Activated naive CD4-positive, alpha-beta T cell treated with anti-CD3 and anti-CD28 coated beads for 36 hours (primary cell): Measurements from ENCODE around the gene KRTAP3-3. TPM values are rescaled to one million over a fixed set of nuclear protein-coding genes. Genes with fewer than 3 reads are reported as not detected.
"Not testable (repeated sequence)": the region's sequence is repeated elsewhere in the genome, so short reads cannot be mapped to it uniquely, and the experiment has no call there.

Experiments
- CTCF ChIA-PET: fragments of 350-600 bp; sonication (Branson Sonifier 250); formaldehyde crosslinking; loops from one replicate; lab custom pipeline; 2021; ENCODE audit warnings: antibody characterized with exemption; lab: Charles Lee
- DNase-seq: peaks from one replicate; pipeline ENCODE4 v3.0.0-alpha.2; 2020
- H3K27ac Mint-ChIP-seq: one replicate; pipeline ENCODE4 v1.8.0; 2021; ENCODE audit warnings: mild to moderate bottlenecking, mixed read lengths
- H3K27me3 Mint-ChIP-seq: one replicate; pipeline ENCODE4 v1.8.0; 2021; ENCODE audit warnings: low read depth, mixed read lengths
- H3K36me3 Mint-ChIP-seq: one replicate; pipeline ENCODE4 v1.8.0; 2021; ENCODE audit warnings: low read depth, mixed read lengths
- H3K4me1 Mint-ChIP-seq: one replicate; pipeline ENCODE4 v1.8.0; 2021; ENCODE audit warnings: low read depth, mixed read lengths
- H3K4me3 Mint-ChIP-seq: one replicate; pipeline ENCODE4 v1.8.0; 2021; ENCODE audit warnings: mild to moderate bottlenecking, moderate library complexity, mixed read lengths
- H3K9me3 Mint-ChIP-seq: one replicate; pipeline ENCODE4 v1.8.0; 2021; ENCODE audit warnings: mixed read lengths
- intact Hi-C: fragments of 100-400 bp; cut with micrococcal nuclease; formaldehyde crosslinking; loops from one replicate; pipeline ENCODE4 v1.15.1; 2023
- total RNA-seq, 2 experiments: library from RNA; stranded (reverse); gene quantifications; one replicate each; pipeline ENCODE4 v1.2.3, GENCODE V29; 2021

The KRTAP3-3 gene
- total RNA-seq, 2 experiments from 2014 or later = not detected

DNA sequence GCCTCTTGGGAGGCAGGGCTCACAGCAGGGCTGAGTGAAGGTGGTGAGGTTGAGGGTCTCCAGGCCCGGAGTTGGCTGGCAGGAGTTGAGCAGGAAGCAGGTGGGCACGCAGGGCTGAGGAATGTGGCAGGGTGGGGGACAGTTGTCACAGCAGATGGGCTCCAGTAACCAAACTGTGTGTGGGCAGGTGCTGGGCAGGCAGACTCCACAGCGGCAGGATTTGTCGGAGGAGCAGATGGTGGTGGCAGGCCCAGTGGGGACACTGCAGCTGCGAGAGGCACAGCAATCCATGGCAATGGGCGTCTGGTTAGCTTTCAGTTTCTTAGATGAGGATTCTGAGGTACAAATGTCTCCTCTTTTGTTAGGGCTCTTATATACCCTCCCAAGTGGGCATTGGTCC, 5.6 kb upstream of the KRTAP3-3 start, which contains the start of gene KRTAP3-2:
KRTAP3-2 (minus strand) TSS at position 344 of the 400 bp plus-strand sequence; CDS start at position 291, 53 bp downstream.
- H3K4me1 Mint-ChIP-seq, CTCF ChIA-PET, DNase-seq, intact Hi-C loops, H3K4me3 Mint-ChIP-seq, H3K36me3 Mint-ChIP-seq, H3K27ac Mint-ChIP-seq, H3K9me3 Mint-ChIP-seq: not testable (repeated sequence)
- peaks cover 20% of the 10 kb centered on the region for H3K27me3 Mint-ChIP-seq

GRCh38 chr17:40997361-40997760, 3.4 kb upstream of the KRTAP3-3 start:
- no peak overlapping the region for H3K27ac Mint-ChIP-seq
- intact Hi-C loops = no loop called here
- CTCF ChIA-PET = no interaction called here
- H3K27me3 Mint-ChIP-seq = peaks cover 31% of the 10 kb centered on the region
- H3K36me3 Mint-ChIP-seq = no peaks in the 10 kb centered on the region
- no peaks in the 10 kb centered on the region for H3K4me1 Mint-ChIP-seq
- no peak overlapping the region for H3K4me3 Mint-ChIP-seq
- H3K9me3 Mint-ChIP-seq = no peaks in the 10 kb centered on the region
- DNase-seq = no peak

DNA sequence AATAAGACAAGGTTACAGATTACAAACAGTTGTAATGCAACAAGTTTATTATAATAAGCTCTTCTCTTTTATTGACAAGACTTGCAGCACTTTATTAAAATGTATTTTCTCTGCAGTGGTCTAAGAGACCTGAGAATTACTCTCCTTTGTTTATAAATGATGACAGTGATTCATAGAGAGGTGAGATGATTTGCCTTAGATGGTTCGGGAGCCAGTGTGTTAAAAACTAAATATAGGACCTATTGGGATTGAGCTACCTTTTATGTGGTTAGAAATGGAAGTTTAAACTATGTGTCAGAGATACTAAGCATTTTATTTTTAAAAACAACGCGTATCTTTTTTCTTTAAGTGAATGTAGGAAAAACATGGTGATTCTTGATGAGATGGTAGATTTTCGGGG, 2.9 kb upstream of the KRTAP3-3 start:
- Mint-ChIP-seq H3K27ac (no peak overlapping the region), H3K36me3 (no peaks in the 10 kb centered on the region), H3K27me3 (peaks cover 33% of the 10 kb centered on the region), H3K4me1 (no peaks in the 10 kb centered on the region), H3K4me3 (no peak overlapping the region), H3K9me3 (no peaks in the 10 kb centered on the region)
- CTCF ChIA-PET = interaction anchor here (0.7 kb wide), 1 partner anchor 17 kb away, joined by 3 read pairs; no protein-coding TSS in a partner anchor
- intact Hi-C loops = no loop called here
- no peak for DNase-seq

GRCh38 chr17:40995116-40995515, 1.2 kb upstream of the KRTAP3-3 start:
- no peak overlapping the region for H3K4me3 Mint-ChIP-seq
- H3K9me3 Mint-ChIP-seq = no peaks in the 10 kb centered on the region
- intact Hi-C loops = no loop called here
- H3K4me1 Mint-ChIP-seq = no peaks in the 10 kb centered on the region
- H3K27me3 Mint-ChIP-seq = peaks cover 32% of the 10 kb centered on the region
- CTCF ChIA-PET = interaction anchor here (0.6 to 0.7 kb wide), 2 partner anchors 15 to 1342 kb away, joined by 3 read pairs; no protein-coding TSS in a partner anchor
- H3K27ac Mint-ChIP-seq = no peak overlapping the region
- DNase-seq = no peak
- no peaks in the 10 kb centered on the region for H3K36me3 Mint-ChIP-seq

GRCh38 chr17:40993084-40993483, 880 bp downstream of the KRTAP3-3 start:
- DNase-seq = no peak
- CTCF ChIA-PET = no interaction called here

DNA sequence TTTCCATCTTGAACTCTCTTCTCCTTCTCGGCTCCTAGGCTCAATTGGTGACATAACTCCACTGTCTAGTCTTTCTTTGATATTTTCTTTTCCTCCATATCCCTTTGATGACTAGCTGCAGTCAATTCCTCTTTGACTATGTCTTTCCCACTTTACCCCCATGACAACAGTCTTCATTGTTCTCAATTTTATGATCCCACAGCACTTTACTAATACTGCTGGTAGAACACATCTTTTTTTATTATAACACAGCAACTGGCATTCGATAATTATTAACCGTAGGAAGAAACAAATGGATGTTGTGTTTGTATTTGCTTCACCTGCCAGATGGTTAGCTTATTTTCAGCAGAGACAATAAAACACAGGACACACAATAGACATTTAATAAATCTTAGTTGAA, 1.3 kb downstream of the KRTAP3-3 start:
- intact Hi-C loops = no loop called here
- no peaks in the 10 kb centered on the region for H3K36me3 Mint-ChIP-seq
- no peak overlapping the region for H3K4me3 Mint-ChIP-seq
- CTCF ChIA-PET = no interaction called here
- no peak overlapping the region for H3K27ac Mint-ChIP-seq
- peaks cover 23% of the 10 kb centered on the region for H3K27me3 Mint-ChIP-seq
- DNase-seq = no peak
- no peaks in the 10 kb centered on the region for H3K9me3 Mint-ChIP-seq
- H3K4me1 Mint-ChIP-seq = no peaks in the 10 kb centered on the region

More at GRCh38 chr17:40993084-40993483, 880 bp downstream of the KRTAP3-3 start:
- Mint-ChIP-seq H3K27ac (no peak overlapping the region), H3K4me3 (no peak overlapping the region), H3K36me3 (no peaks in the 10 kb centered on the region), H3K27me3 (peaks cover 24% of the 10 kb centered on the region), H3K9me3 (no peaks in the 10 kb centered on the region), H3K4me1 (no peaks in the 10 kb centered on the region)
- intact Hi-C loops = no loop called here

DNA sequence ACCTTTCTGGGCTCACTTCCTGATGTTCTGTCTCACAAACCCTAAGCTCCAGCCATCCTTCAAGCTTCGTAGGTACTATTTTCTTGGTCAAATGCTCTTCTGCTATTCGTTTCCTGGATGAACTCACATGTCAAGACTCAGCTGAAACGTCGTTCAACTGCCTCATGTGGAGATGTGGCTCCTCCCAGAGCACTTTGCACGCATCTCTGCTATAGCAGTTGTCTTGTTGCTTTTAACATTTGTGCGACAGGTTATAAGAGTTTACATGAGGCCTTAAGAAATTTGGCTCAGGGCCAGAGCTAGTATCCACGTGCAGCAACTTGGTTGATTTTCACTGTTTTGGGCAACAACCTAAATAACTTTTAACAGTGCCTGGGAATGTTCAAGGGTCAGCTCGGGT, 7.0 kb downstream of the KRTAP3-3 start:
- no peaks in the 10 kb centered on the region for H3K36me3 Mint-ChIP-seq
- no peaks in the 10 kb centered on the region for H3K9me3 Mint-ChIP-seq
- no peak overlapping the region for H3K4me3 Mint-ChIP-seq
- H3K27ac Mint-ChIP-seq = no peak overlapping the region
- intact Hi-C loops = no loop called here
- no peak for DNase-seq
- CTCF ChIA-PET = interaction anchor here (0.7 kb wide), 1 partner anchor 60 kb away, joined by 3 read pairs; the partner anchor contains the start of gene KRTAP2-1
- H3K4me1 Mint-ChIP-seq = no peaks in the 10 kb centered on the region
- peaks cover 9% of the 10 kb centered on the region for H3K27me3 Mint-ChIP-seq

DNA sequence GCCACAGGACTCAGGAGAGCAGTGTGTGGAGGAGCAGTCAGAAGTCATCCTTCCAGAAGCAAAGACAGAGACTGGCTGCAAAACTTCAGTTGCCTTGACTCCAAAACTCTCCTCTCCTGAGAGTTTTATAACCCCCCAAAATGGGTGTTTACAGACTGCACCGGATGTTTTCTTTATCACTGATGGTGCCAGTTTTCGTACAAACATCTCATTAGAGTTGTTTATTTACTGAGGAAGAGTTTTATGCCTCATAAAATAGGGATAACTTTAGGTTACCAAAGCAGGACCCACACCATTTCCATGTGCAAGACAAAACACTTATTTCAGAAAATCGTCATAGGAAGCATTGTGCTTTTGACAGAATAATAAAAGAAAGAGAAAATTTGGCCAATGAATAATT, 9.7 kb downstream of the KRTAP3-3 start, which contains the start of gene KRT40:
KRT40 (minus strand) TSS at position 101 of the 400 bp plus-strand sequence; CDS start at position 48, 53 bp downstream.
- Mint-ChIP-seq H3K4me1 (no peaks in the 10 kb centered on the region), H3K27me3 (peaks cover 9% of the 10 kb centered on the region), H3K4me3 (no peak within 1 kb of the TSS), H3K36me3 (no peaks in the 10 kb centered on the region), H3K9me3 (no peaks in the 10 kb centered on the region), H3K27ac (no peak within 1 kb of the TSS)
- no peak for DNase-seq
- CTCF ChIA-PET = no interaction called here
- intact Hi-C loops = no loop called here

GRCh38 chr17:40981115-40981514, 12.8 kb downstream of the KRTAP3-3 start:
- H3K4me3 Mint-ChIP-seq = no peak overlapping the region

DNA sequence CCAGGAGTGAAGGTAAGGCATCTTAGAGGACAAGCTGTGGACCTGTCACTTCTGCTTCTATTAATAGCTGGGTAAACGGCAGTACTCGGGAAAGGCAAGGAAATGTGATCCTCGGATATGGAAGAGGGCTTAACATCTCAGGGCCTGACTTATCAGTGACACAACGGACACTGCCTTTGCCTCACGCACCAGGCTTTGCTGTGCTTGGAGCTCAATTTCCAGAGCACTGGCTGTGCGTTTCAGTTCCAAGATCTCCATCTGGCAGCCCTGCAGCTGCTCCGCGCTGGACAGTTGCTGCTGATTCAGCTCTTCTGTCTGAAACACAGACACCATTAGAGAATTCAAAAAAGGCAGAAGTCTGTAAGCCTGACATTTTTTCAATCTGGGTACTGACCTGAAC, 13.4 kb downstream of the KRTAP3-3 start:
- DNase-seq = no peak
- Mint-ChIP-seq H3K4me1 (no peaks in the 10 kb centered on the region), H3K9me3 (no peaks in the 10 kb centered on the region), H3K36me3 (no peaks in the 10 kb centered on the region), H3K4me3 (no peak overlapping the region), H3K27ac (no peak overlapping the region), H3K27me3 (peaks cover 5% of the 10 kb centered on the region)
- intact Hi-C loops = no loop called here
- CTCF ChIA-PET = no interaction called here

More at GRCh38 chr17:40981115-40981514, 12.8 kb downstream of the KRTAP3-3 start:
- Mint-ChIP-seq H3K9me3 (no peaks in the 10 kb centered on the region), H3K36me3 (no peaks in the 10 kb centered on the region), H3K27ac (no peak overlapping the region), H3K4me1 (no peaks in the 10 kb centered on the region), H3K27me3 (peaks cover 5% of the 10 kb centered on the region)
- DNase-seq = no peak
- CTCF ChIA-PET = interaction anchor here (0.8 kb wide), 1 partner anchor 292 kb away, joined by 3 read pairs; no protein-coding TSS in a partner anchor
- intact Hi-C loops = no loop called here

GRCh38 chr17:40980117-40980516, 13.8 kb downstream of the KRTAP3-3 start:
- Mint-ChIP-seq H3K36me3 (no peaks in the 10 kb centered on the region), H3K4me1 (no peaks in the 10 kb centered on the region), H3K4me3 (no peak overlapping the region), H3K27me3 (peaks cover 5% of the 10 kb centered on the region), H3K27ac (no peak overlapping the region), H3K9me3 (no peaks in the 10 kb centered on the region)
- CTCF ChIA-PET = interaction anchor here (0.7 kb wide), 1 partner anchor 17 kb away, joined by 3 read pairs; no protein-coding TSS in a partner anchor
- DNase-seq = no peak
- intact Hi-C loops = no loop called here

DNA sequence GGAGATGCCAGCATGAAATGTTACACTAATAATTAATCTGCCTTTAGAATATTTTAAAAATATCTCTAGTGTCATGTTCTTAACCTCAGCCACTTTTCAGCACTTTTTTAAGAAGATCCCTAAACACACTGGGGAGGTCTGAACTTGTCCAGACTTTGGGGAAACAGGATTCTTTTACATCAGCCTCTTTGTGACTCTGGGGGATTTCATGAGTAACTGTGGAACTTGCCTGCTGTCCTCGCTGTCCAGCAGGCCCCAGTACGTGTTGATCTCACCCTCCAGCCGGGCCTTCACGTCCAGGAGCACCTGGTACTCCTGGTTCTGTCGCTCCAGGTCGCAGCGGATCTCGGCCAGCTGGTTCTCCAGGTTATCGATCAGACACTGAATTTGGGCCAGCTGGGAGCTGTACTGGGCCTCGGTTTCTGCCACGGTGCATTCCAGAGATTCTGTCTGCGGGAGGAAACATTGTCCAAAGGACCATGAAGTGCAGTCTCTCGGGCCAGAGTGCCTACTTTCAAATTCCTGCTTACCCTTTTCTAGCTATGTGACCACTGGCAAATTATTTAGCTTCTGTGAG, 15.3 kb downstream of the KRTAP3-3 start:
- Mint-ChIP-seq H3K27ac (no peak overlapping the region), H3K4me1 (no peaks in the 10 kb centered on the region), H3K36me3 (no peaks in the 10 kb centered on the region), H3K4me3 (no peak overlapping the region), H3K9me3 (no peaks in the 10 kb centered on the region), H3K27me3 (peaks cover 2% of the 10 kb centered on the region)
- intact Hi-C loops = no loop called here
- CTCF ChIA-PET = no interaction called here
- DNase-seq = no peak

GRCh38 chr17:40975516-40975915, 18.4 kb downstream of the KRTAP3-3 start:
- no peaks in the 10 kb centered on the region for H3K36me3 Mint-ChIP-seq
- H3K27ac Mint-ChIP-seq = no peak overlapping the region
- H3K9me3 Mint-ChIP-seq = no peaks in the 10 kb centered on the region
- no peak overlapping the region for H3K4me3 Mint-ChIP-seq
- intact Hi-C loops = no loop called here
- DNase-seq = no peak
- H3K27me3 Mint-ChIP-seq = peaks cover 2% of the 10 kb centered on the region
- CTCF ChIA-PET = no interaction called here
- no peaks in the 10 kb centered on the region for H3K4me1 Mint-ChIP-seq
